HepG2 (cell line): Measurements from ENCODE around the gene TMC2. TPM values are rescaled to one million over a fixed set of nuclear protein-coding genes. Genes with fewer than 3 reads are reported as not detected.

Experiments used
- AHR ChIP-seq: IDR thresholded peaks from 2 replicates; pipeline ENCODE4 v1.6.1; 2018; ENCODE audit warnings: missing genetic modification reagents, missing compliant biosample characterization
- CREBL2 ChIP-seq: sonication (generic); formaldehyde crosslinking; IDR thresholded peaks from 2 replicates; pipeline ENCODE4 v1.8.1; 2023; ENCODE audit warnings: missing genetic modification reagents, mild to moderate bottlenecking, borderline replicate concordance
- FOXA3 ChIP-seq: IDR thresholded peaks from 2 replicates; pipeline ENCODE4 v1.6.1; 2016; ENCODE audit warnings: missing genetic modification reagents, missing compliant biosample characterization
- GMEB2 ChIP-seq: IDR thresholded peaks from 2 replicates; pipeline ENCODE4 v1.6.1; 2016; ENCODE audit warnings: missing biosample characterization, missing genetic modification reagents, low read depth
- HDAC2 ChIP-seq: sonication (generic); formaldehyde crosslinking; IDR thresholded peaks from 2 replicates; pipeline ENCODE4 v1.4.0; 2020; ENCODE audit warnings: missing genetic modification reagents
- KMT2A ChIP-seq: sonication (generic); formaldehyde crosslinking; IDR thresholded peaks from 2 replicates; pipeline ENCODE4 v1.4.0; 2020; ENCODE audit warnings: missing genetic modification reagents
- MYPOP ChIP-seq: sonication (generic); formaldehyde crosslinking; IDR thresholded peaks from 2 replicates; pipeline ENCODE4 v1.8.1; 2023; ENCODE audit warnings: mild to moderate bottlenecking, moderate library complexity, missing genetic modification reagents
- NFRKB ChIP-seq: fragments of 450-650 bp; IDR thresholded peaks from 2 replicates; pipeline ENCODE4 v1.6.1; 2017
- PAWR ChIP-seq: sonication (generic); formaldehyde crosslinking; IDR thresholded peaks from 2 replicates; pipeline ENCODE4 v1.4.0; 2020; ENCODE audit warnings: missing genetic modification reagents, mild to moderate bottlenecking, borderline replicate concordance
- PHB2 ChIP-seq: fragments of 450-650 bp; IDR thresholded peaks from 2 replicates; pipeline ENCODE4 v1.6.1; 2018; ENCODE audit not compliant: partially characterized antibody
- PHF8 ChIP-seq: sonication (generic); formaldehyde crosslinking; IDR thresholded peaks from 2 replicates; pipeline ENCODE4 v1.5.0; 2020; ENCODE audit warnings: missing genetic modification reagents
- POLR2A ChIP-seq, 2 experiments: IDR thresholded peaks; 2 replicates each; pipeline ENCODE4 v1.6.1; 2011; ENCODE audit warnings: low read depth in 2 of 2, low read length in 2 of 2, mild to moderate bottlenecking in 1 of 2, moderate library complexity in 1 of 2; ENCODE audit not compliant: insufficient read depth in 1 of 2
- PRDM10 ChIP-seq: sonication (generic); formaldehyde crosslinking; IDR thresholded peaks from 2 replicates; pipeline ENCODE4 v1.4.0; 2020; ENCODE audit warnings: low read depth, missing genetic modification reagents
- SMYD3 ChIP-seq: sonication (generic); formaldehyde crosslinking; IDR thresholded peaks from 2 replicates; pipeline ENCODE4 v1.8.1; 2023; ENCODE audit warnings: mild to moderate bottlenecking, missing genetic modification reagents
- SP140L ChIP-seq: sonication (generic); formaldehyde crosslinking; IDR thresholded peaks from 2 replicates; pipeline ENCODE4 v1.4.0; 2020; ENCODE audit warnings: missing genetic modification reagents, borderline replicate concordance
- TFAP4 ChIP-seq: sonication (generic); IDR thresholded peaks from 2 replicates; pipeline ENCODE4 v1.6.1; 2016; ENCODE audit warnings: low read depth, borderline replicate concordance
- TFDP2 ChIP-seq: sonication (generic); formaldehyde crosslinking; IDR thresholded peaks from 2 replicates; pipeline ENCODE4 v1.4.0; 2020; ENCODE audit warnings: missing genetic modification reagents
- ZBTB21 ChIP-seq: sonication (generic); formaldehyde crosslinking; IDR thresholded peaks from 2 replicates; pipeline ENCODE4 v1.4.0; 2020; ENCODE audit warnings: missing genetic modification reagents
- ZNF510 ChIP-seq: sonication (generic); formaldehyde crosslinking; IDR thresholded peaks from 2 replicates; pipeline ENCODE4 v1.4.0; 2020; ENCODE audit warnings: low read depth, mild to moderate bottlenecking, missing genetic modification reagents
- ZNF550 ChIP-seq: sonication (generic); formaldehyde crosslinking; IDR thresholded peaks from 2 replicates; pipeline ENCODE4 v1.4.0; 2020; ENCODE audit warnings: mild to moderate bottlenecking, missing genetic modification reagents, borderline replicate concordance
- ZNF564 ChIP-seq: sonication (generic); formaldehyde crosslinking; IDR thresholded peaks from 2 replicates; pipeline ENCODE4 v1.8.1; 2023; ENCODE audit warnings: mild to moderate bottlenecking, missing genetic modification reagents
- ZNF839 ChIP-seq: sonication (generic); formaldehyde crosslinking; IDR thresholded peaks from 2 replicates; pipeline ENCODE4 v1.4.0; 2020; ENCODE audit warnings: missing genetic modification reagents, mild to moderate bottlenecking, borderline replicate concordance
- polyA plus RNA-seq, 8 experiments: library from polyadenylated mRNA; depleted of rRNA in 3 of 8; stranded (reverse) in 7 of 8; unstranded in 1 of 8; fragments of >200 nt; fragmentation: Illumina TruSeq in 4 of 8; extraction: Trizol in 4 of 8; gene quantifications; 2 replicates each; pipeline versions ENCODE4 v1.2.1 to v1.2.3, GENCODE V29; 2011 to 2016; ENCODE audit warnings: low read depth in 4 of 8, missing spikeins in 1 of 8, mixed read lengths in 1 of 8; ENCODE audit not compliant: insufficient read depth in 1 of 8
- total RNA-seq, 5 experiments: library from RNA; depleted of rRNA; stranded (reverse); fragments of >200 nt; fragmentation: Illumina TruSeq; extraction: Trizol; gene quantifications; 2 replicates each; pipeline ENCODE4 v1.2.3, GENCODE V29; 2016; ENCODE audit warnings: low read depth in 1 of 5

Gene TMC2
- total and polyA plus RNA-seq, 2 of the 13 experiments (the other 11 are each of a cell fraction or from before 2014, with no cell fraction given), result not detected

GRCh38 chr20:2523919-2524708, 12.3 kb upstream of the TMC2 start (continued):
- no peak for TF ChIP-seq SP140L (CRISPR knock-in tag)
- TF ChIP-seq ZNF510 (CRISPR knock-in tag), result 0 out of 2 replicates have a peak, but pooled peaks have one; percentile 39
- TF ChIP-seq ZBTB21 (CRISPR knock-in tag), result no peak
- peak; percentile 62; the same call in 1 of the 2 replicates for TF ChIP-seq TFDP2 (CRISPR knock-in tag)
- no peak for TF ChIP-seq PHB2
- TF ChIP-seq HDAC2 (CRISPR knock-in tag), result peak; percentile 37; the same call in 1 of the 2 replicates
- peak; percentile 62 to 76 for TF ChIP-seq POLR2A (IDR thresholded peaks at IDR 0.05; ENCODE audit: insufficient read depth in 1 of 2, low read depth in 2 of 2, low read length in 2 of 2)
- no peak for TF ChIP-seq KMT2A (CRISPR knock-in tag)
- no peak for TF ChIP-seq TFAP4
- peak; percentile 73; the same call in 1 of the 2 replicates for TF ChIP-seq MYPOP (CRISPR knock-in tag)
- TF ChIP-seq CREBL2, result no peak
- no peak for TF ChIP-seq ZNF839 (CRISPR knock-in tag)
- TF ChIP-seq PAWR (CRISPR knock-in tag), result 0 out of 2 replicates have a peak, but pooled peaks have one; percentile 92
- TF ChIP-seq ZNF550 (CRISPR knock-in tag), result no peak
- no peak for TF ChIP-seq GMEB2
- no peak for TF ChIP-seq AHR (CRISPR knock-in tag)
- no peak for TF ChIP-seq NFRKB
- TF ChIP-seq SMYD3, result 0 out of 2 replicates have a peak, but pooled peaks have one; percentile 74
- TF ChIP-seq PHF8 (CRISPR knock-in tag), result peak; percentile 84
- peak; percentile 76 for TF ChIP-seq PRDM10
- peak; percentile 45; the same call in 1 of the 2 replicates for TF ChIP-seq ZNF564 (CRISPR knock-in tag)
- peak; percentile 38; the same call in 1 of the 2 replicates for TF ChIP-seq FOXA3
